ENCODE data around the gene NPAS3. TPM values are rescaled to one million over a fixed set of nuclear protein-coding genes. Genes with fewer than 3 reads are reported as not detected.

The NPAS3 gene
- total and polyA plus RNA-seq, 2 donors (not counting 1 experiment from before 2014, with no cell fraction given), result 0.10 to 0.50 TPM

GRCh38 chr14:33846100-33846824 lies 907.6 kb downstream of the NPAS3 start:
- Histone ChIP-seq H3K4me2 (ENCODE audit: extremely low read depth, insufficient read depth, low read length) (no peak overlapping the region), H3K9ac (ENCODE audit: insufficient read depth, low read length) (no peak overlapping the region), H2AFZ (ENCODE audit: low read length) (no peak overlapping the region), H3K4me1 (ENCODE audit: control insufficient read depth, extremely low read depth, insufficient read depth, low read length) (no peaks in the 10 kb centered on the region), H3K27me3 (ENCODE audit: control insufficient read depth, insufficient read depth, low read length) (no peaks in the 10 kb centered on the region), H3K79me2 (ENCODE audit: control insufficient read depth, insufficient read depth, low read length) (no peaks in the 10 kb centered on the region), H4K20me1 (ENCODE audit: control insufficient read depth, extremely low read depth, insufficient read depth, low read length) (no peaks in the 10 kb centered on the region), H3K36me3 (ENCODE audit: control insufficient read depth, insufficient read depth, low read length) (no peaks in the 10 kb centered on the region), H3K27ac (ENCODE audit: insufficient read depth, low read length) (no peak overlapping the region), H3K9me3 (ENCODE audit: control insufficient read depth, insufficient read depth, low read depth, low read length) (no peaks in the 10 kb centered on the region), H3K4me3 (replicated peaks in 1 of 4; ENCODE audit: control extremely low read depth in 1 of 4, insufficient read depth in 1 of 4, low read depth in 3 of 4, low read length in 4 of 4) (no peak overlapping the region)
- TF ChIP-seq EZH2 (IDR thresholded peaks at IDR 0.05; ENCODE audit: low read length, missing control alignments) (no peak), CTCF (conservative IDR thresholded peaks at IDR 0.05 in 1 of 2, IDR thresholded peaks at IDR 0.05 in 1 of 2; ENCODE audit: low read depth in 1 of 2, low read length in 2 of 2) (no peak)
- DNase-seq (ENCODE audit: low read depth in 2 of 2), result no peak

GRCh38 chr14:33847066-33847465 lies 908.4 kb downstream of the NPAS3 start:
- TF ChIP-seq CTCF (conservative IDR thresholded peaks at IDR 0.05 in 1 of 2, IDR thresholded peaks at IDR 0.05 in 1 of 2; ENCODE audit: low read depth in 1 of 2, low read length in 2 of 2), result no peak
- no peak for TF ChIP-seq EZH2 (IDR thresholded peaks at IDR 0.05; ENCODE audit: low read length, missing control alignments)
- H3K4me2 ChIP-seq (ENCODE audit: extremely low read depth, insufficient read depth, low read length), result no peak overlapping the region
- no peak overlapping the region for H2AFZ ChIP-seq (ENCODE audit: low read length)
- H3K27me3 ChIP-seq (ENCODE audit: control insufficient read depth, insufficient read depth, low read length), result no peaks in the 10 kb centered on the region
- no peak overlapping the region for H3K4me3 ChIP-seq (replicated peaks in 1 of 4; ENCODE audit: control extremely low read depth in 1 of 4, insufficient read depth in 1 of 4, low read depth in 3 of 4, low read length in 4 of 4)
- H3K27ac ChIP-seq (ENCODE audit: insufficient read depth, low read length), result no peak overlapping the region
- H3K9ac ChIP-seq (ENCODE audit: insufficient read depth, low read length), result no peak overlapping the region
- no peaks in the 10 kb centered on the region for H3K9me3 ChIP-seq (ENCODE audit: control insufficient read depth, insufficient read depth, low read depth, low read length)
- no peaks in the 10 kb centered on the region for H4K20me1 ChIP-seq (ENCODE audit: control insufficient read depth, extremely low read depth, insufficient read depth, low read length)
- H3K4me1 ChIP-seq (ENCODE audit: control insufficient read depth, extremely low read depth, insufficient read depth, low read length), result no peaks in the 10 kb centered on the region
- H3K79me2 ChIP-seq (ENCODE audit: control insufficient read depth, insufficient read depth, low read length), result no peaks in the 10 kb centered on the region
- peak in 1 of 2 donors; percentile 87 for DNase-seq (ENCODE audit: low read depth in 2 of 2)
- H3K36me3 ChIP-seq (ENCODE audit: control insufficient read depth, insufficient read depth, low read length), result no peaks in the 10 kb centered on the region

- Histone ChIP-seq H3K27ac (ENCODE audit: insufficient read depth, low read length) (no peak overlapping the region), H3K36me3 (ENCODE audit: control insufficient read depth, insufficient read depth, low read length) (no peaks in the 10 kb centered on the region), H4K20me1 (ENCODE audit: control insufficient read depth, extremely low read depth, insufficient read depth, low read length) (no peaks in the 10 kb centered on the region), H3K4me1 (ENCODE audit: control insufficient read depth, extremely low read depth, insufficient read depth, low read length) (no peaks in the 10 kb centered on the region), H3K79me2 (ENCODE audit: control insufficient read depth, insufficient read depth, low read length) (no peaks in the 10 kb centered on the region), H3K27me3 (ENCODE audit: control insufficient read depth, insufficient read depth, low read length) (no peaks in the 10 kb centered on the region), H2AFZ (ENCODE audit: low read length) (no peak overlapping the region), H3K9ac (ENCODE audit: insufficient read depth, low read length) (no peak overlapping the region), H3K9me3 (ENCODE audit: control insufficient read depth, insufficient read depth, low read depth, low read length) (no peaks in the 10 kb centered on the region), H3K4me2 (ENCODE audit: extremely low read depth, insufficient read depth, low read length) (no peak overlapping the region), H3K4me3 (replicated peaks in 1 of 4; ENCODE audit: control extremely low read depth in 1 of 4, insufficient read depth in 1 of 4, low read depth in 3 of 4, low read length in 4 of 4) (no peak overlapping the region)
- TF ChIP-seq EZH2 (IDR thresholded peaks at IDR 0.05; ENCODE audit: low read length, missing control alignments) (no peak), CTCF (conservative IDR thresholded peaks at IDR 0.05 in 1 of 2, IDR thresholded peaks at IDR 0.05 in 1 of 2; ENCODE audit: low read depth in 1 of 2, low read length in 2 of 2) (no peak)
- DNase-seq (ENCODE audit: low read depth in 2 of 2), result no peak
Observed at GRCh38 chr14:33848009-33848408, 909.3 kb downstream of the NPAS3 start.
